HG03439 (cell line): ENCODE measurements around the gene MYO1B.
A peak's percentile ranks its signal among the peaks of the same experiment; 100 is the strongest.

Source experiments
- ATAC-seq: cut with Tn5 transposase; IDR thresholded peaks from one replicate; pipeline ENCODE4 v1.9.1; 2021; ENCODE audit warnings: mild to moderate bottlenecking, moderate library complexity; ENCODE audit not compliant: unreplicated experiment

The MYO1B gene

GRCh38 chr2:191245046-191245868 is at the start of gene MYO1B:
Gene MYO1B, plus strand, starts transcription at chr2:191245404. Its CDS starts 31,492 bp downstream, at chr2:191276896.
- no peak for ATAC-seq

GRCh38 chr2:191197096-191197495 is 48.1 kb upstream of the MYO1B start:
- no peak for ATAC-seq

- no peak for ATAC-seq
These were observed 46.9 kb upstream of the MYO1B start for GRCh38 chr2:191198271-191198670.

GRCh38 chr2:191199929-191200512 is 45.2 kb upstream of the MYO1B start:
- no peak for ATAC-seq

- ATAC-seq: no peak
These were observed 44.3 kb upstream of the MYO1B start for GRCh38 chr2:191200910-191201309.

GRCh38 chr2:191202209-191202721 is 42.9 kb upstream of the MYO1B start:
- ATAC-seq: no peak

GRCh38 chr2:191202881-191203397 is 42.3 kb upstream of the MYO1B start:
- no peak for ATAC-seq

- ATAC-seq: peak; percentile 61
These were observed 40.8 kb upstream of the MYO1B start for GRCh38 chr2:191204433-191204832.

- no peak for ATAC-seq
These were observed 38.4 kb upstream of the MYO1B start for GRCh38 chr2:191206613-191207471.

GRCh38 chr2:191209340-191209739 is 35.9 kb upstream of the MYO1B start:
- no peak for ATAC-seq

- no peak for ATAC-seq
These were observed 33.1 kb upstream of the MYO1B start for GRCh38 chr2:191212119-191212518.

- ATAC-seq: no peak
These were observed 31.9 kb upstream of the MYO1B start for GRCh38 chr2:191213333-191213732.

GRCh38 chr2:191215230-191215629 is 30.0 kb upstream of the MYO1B start:
- ATAC-seq: no peak

- ATAC-seq: no peak
These were observed 29.5 kb upstream of the MYO1B start for GRCh38 chr2:191215666-191216065.

GRCh38 chr2:191217580-191217979 is 27.6 kb upstream of the MYO1B start:
- ATAC-seq: no peak

- ATAC-seq: peak; percentile 57
These were observed 26.8 kb upstream of the MYO1B start for GRCh38 chr2:191218292-191218898.

- ATAC-seq: no peak
These were observed 24.5 kb upstream of the MYO1B start for GRCh38 chr2:191220671-191221070.

- ATAC-seq: no peak
These were observed 23.5 kb upstream of the MYO1B start for GRCh38 chr2:191221666-191222065.

GRCh38 chr2:191222507-191222906 is 22.7 kb upstream of the MYO1B start:
- ATAC-seq: no peak

- ATAC-seq: no peak
These were observed 22.3 kb upstream of the MYO1B start for GRCh38 chr2:191222952-191223351.

- ATAC-seq: no peak
These were observed 20.1 kb upstream of the MYO1B start for GRCh38 chr2:191225126-191225525.
